OCI-LY3 (cell line): ENCODE results near the gene DOHH.

Experiments used
- CTCF ChIP-seq: fragments of 200-600, 300-600 bp; sonication (generic); IDR thresholded peaks from 2 replicates; pipeline ENCODE4 v1.5.1; 2014; ENCODE audit warnings: antibody characterized with exemption, low read length, low read depth
- EZH2phosphoT487 ChIP-seq: fragments of 200-600 bp; shearing (Covaris generic); IDR thresholded peaks from 2 replicates; pipeline ENCODE4 v1.6.1; 2018; ENCODE audit warnings: antibody characterized with exemption, mixed run types, low read depth

- no peak for TF ChIP-seq CTCF
- TF ChIP-seq EZH2phosphoT487: no peak
Measured at GRCh38 chr19:3459089-3459881, 41.2 kb downstream of the DOHH start.
